PC-3 (cell line): ENCODE measurements around the gene ZBTB7C.

Source experiments
- CTCF ChIP-seq: fragments of 300-600 bp; sonication (generic); conservative IDR thresholded peaks from 2 replicates; pipeline ENCODE4 v1.5.1; 2017; ENCODE audit warnings: antibody characterized with exemption, low read depth, mild to moderate bottlenecking, low read length
- EZH2phosphoT487 ChIP-seq: fragments of 300-600 bp; sonication (generic); IDR thresholded peaks from 2 replicates; pipeline ENCODE4 v1.6.1; 2018; ENCODE audit warnings: mild to moderate bottlenecking, antibody characterized with exemption, low read length, borderline replicate concordance

GRCh38 chr18:48186131-48186766, 222.9 kb downstream of the ZBTB7C start:
- no peak for TF ChIP-seq CTCF
- TF ChIP-seq EZH2phosphoT487, result no peak
